ENCODE measurements around the gene ATP5MC3. TPM values are rescaled to one million over a fixed set of nuclear protein-coding genes. Genes with fewer than 3 reads are reported as not detected.
A peak's percentile ranks its signal among the peaks of the same experiment; 100 is the strongest.

Gene ATP5MC3
- total RNA-seq, 1 experiment from 2014 or later, result 359 TPM

DNA sequence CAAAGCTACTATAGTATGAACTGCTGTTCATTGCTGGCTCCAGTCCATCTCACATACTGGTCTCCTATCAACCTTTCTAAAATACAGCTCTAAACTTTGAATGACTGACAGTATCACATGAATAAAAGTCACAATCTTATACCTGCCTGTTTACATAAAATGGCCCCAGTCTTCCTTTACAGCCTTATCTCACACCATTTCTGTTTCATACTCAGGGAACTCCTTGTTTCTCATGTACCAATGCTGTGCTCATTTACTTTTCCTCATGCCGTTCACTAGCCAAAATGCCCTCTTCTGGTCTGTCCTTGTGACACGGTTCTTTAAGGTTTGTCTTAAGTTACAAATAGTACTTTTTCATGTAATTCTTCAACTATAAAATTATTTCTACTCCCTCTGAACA, 6.2 kb downstream of the ATP5MC3 start:
- no peak for DNase-seq (ENCODE audit: low read depth, low spot score)
- in situ Hi-C loops (cut with HindIII; ENCODE audit: low pct_unique_long_range_greater_than_20kb, low sequenced_read_pairs), result no loop called here

- in situ Hi-C loops (cut with HindIII; ENCODE audit: low pct_unique_long_range_greater_than_20kb, low sequenced_read_pairs), result no loop called here
- no peak for DNase-seq (ENCODE audit: low read depth, low spot score)
These were observed 10.7 kb downstream of the ATP5MC3 start for GRCh38 chr2:175170659-175171304.

- in situ Hi-C loops (cut with HindIII; ENCODE audit: low pct_unique_long_range_greater_than_20kb, low sequenced_read_pairs), result no loop called here
- DNase-seq (ENCODE audit: low read depth, low spot score), result no peak
These were observed 12.3 kb downstream of the ATP5MC3 start for GRCh38 chr2:175169191-175169590.

DNA sequence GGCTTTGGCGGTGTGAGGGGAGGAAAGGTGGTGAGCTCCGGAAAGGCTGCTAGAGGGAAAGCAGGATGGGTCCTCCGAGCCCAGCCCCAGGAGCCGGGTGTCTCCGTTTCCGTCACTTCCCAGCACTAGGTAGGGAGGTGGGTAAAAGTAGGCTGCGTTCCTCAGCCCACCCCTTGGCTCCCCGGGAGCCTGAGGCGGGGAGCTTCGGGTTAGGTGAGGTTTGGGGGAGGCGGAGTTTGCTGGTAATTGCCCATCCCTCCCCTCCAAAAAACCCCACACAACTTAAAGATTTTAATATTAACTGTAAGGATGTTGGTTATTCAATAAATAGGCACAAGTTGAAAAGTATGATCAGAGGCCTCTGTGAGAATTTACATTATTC, 13.0 kb downstream of the ATP5MC3 start:
- in situ Hi-C loops (cut with HindIII; ENCODE audit: low pct_unique_long_range_greater_than_20kb, low sequenced_read_pairs), result no loop called here

DNA sequence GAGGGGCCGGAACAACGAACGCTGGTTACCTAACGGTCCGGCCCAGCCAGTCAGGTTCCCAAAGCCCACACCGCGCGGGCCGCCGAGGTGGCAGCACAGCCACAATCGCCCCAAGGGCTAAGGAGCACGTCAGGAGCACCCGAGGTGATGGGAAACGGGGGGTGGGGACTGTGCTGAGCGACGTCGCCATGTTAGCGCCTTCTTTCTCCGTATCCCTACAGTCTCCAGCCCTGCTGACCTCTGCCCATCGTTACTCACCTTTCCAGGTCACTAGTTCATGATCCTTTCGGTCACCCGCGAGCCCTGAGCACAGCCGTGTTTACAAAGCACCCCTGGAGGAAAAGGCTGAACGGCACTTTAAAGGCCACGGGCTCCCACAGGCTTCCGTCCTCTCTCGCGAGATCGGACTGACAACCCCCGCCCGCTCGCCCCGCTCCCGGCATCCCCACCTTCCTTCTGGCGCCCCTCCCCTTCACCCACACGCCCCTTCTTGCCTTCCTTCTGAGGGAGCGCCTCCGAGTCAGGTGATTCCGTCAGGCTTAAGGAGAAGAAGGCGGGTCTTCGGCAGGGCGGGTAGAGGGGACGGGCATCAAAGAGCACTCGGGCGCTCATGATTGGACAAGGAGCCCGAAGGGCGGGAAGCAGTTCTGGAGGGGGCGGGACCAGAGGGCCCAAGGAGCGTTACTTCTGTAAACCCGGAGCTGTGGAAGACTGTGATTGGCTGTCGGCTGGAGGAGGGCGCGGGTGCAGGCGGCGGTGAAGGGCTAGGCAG, 13.5 kb downstream of the ATP5MC3 start, which contains the start of gene ATF2:
Gene ATF2, minus strand, starts transcription at position 412 of the 772 bp plus-strand sequence. CDS start 31,760 bp downstream, outside the sequence.
- DNase-seq (ENCODE audit: low read depth, low spot score), result peak; percentile 99
- in situ Hi-C loops (cut with HindIII; ENCODE audit: low pct_unique_long_range_greater_than_20kb, low sequenced_read_pairs), result no loop called here

More for the DNA sequence above, 13.0 kb downstream of the ATP5MC3 start:
- no peak for DNase-seq (ENCODE audit: low read depth, low spot score)

- in situ Hi-C loops (cut with HindIII; ENCODE audit: low pct_unique_long_range_greater_than_20kb, low sequenced_read_pairs), result no loop called here
- peak; percentile 41 for DNase-seq (ENCODE audit: low read depth, low spot score)
These were observed 14.3 kb downstream of the ATP5MC3 start for GRCh38 chr2:175167076-175167791.

DNA sequence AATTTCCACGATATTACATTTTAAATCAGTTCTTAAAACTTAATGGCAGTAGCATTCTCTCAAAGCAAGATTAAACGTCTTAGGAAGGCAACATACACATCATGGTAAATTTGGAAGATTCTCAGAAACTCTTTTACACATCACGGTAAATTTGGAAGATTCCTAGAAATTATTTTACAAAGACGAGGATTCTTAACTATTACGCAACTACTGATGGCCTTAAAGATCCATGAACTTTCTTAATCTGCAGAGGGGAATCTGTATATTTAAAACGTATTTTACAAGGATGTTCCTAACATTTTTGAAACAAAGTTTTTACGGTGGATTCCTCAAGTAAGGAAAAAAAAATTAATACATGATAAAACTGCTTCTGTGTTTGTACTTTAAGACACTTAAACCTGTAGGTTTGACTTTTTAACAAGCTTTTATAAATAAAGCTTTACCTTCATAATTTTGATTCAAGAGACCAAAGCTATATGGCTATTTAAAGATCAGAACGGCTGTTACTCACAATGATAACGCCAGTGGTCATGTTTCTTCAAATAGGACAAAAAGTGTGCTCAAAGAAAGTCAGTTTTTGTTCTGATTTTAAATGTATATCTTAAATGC, 15.2 kb downstream of the ATP5MC3 start:
- in situ Hi-C loops (cut with HindIII; ENCODE audit: low pct_unique_long_range_greater_than_20kb, low sequenced_read_pairs), result no loop called here
- no peak for DNase-seq (ENCODE audit: low read depth, low spot score)

GRCh38 chr2:175164235-175164634, 17.3 kb downstream of the ATP5MC3 start:
- no peak for DNase-seq (ENCODE audit: low read depth, low spot score)
- in situ Hi-C loops (cut with HindIII; ENCODE audit: low pct_unique_long_range_greater_than_20kb, low sequenced_read_pairs), result no loop called here

DNA sequence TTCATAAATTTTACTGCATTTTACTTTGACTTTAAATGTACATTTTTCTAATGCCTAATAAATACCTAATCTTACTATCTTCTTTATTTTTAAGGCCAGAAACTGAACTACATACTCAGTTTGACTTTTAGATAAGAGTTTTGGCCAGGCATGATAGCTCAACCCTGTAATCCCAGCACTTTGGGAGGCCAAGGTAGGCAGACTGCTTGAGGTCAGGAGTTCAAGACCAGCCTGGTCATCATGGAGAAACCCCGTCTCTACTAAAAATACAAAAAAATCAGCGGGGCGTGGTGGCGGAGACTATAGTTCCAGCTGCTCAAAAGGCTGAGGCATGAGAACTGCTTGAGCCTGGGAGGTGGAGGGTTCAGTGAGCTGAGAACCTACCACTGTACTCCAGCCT, 22.6 kb downstream of the ATP5MC3 start:
- no peak for DNase-seq (ENCODE audit: low read depth, low spot score)
- in situ Hi-C loops (cut with HindIII; ENCODE audit: low pct_unique_long_range_greater_than_20kb, low sequenced_read_pairs), result no loop called here

- in situ Hi-C loops (cut with HindIII; ENCODE audit: low pct_unique_long_range_greater_than_20kb, low sequenced_read_pairs), result no loop called here
- no peak for DNase-seq (ENCODE audit: low read depth, low spot score)
These were observed 25.0 kb downstream of the ATP5MC3 start for GRCh38 chr2:175156534-175156933.

- in situ Hi-C loops (cut with HindIII; ENCODE audit: low pct_unique_long_range_greater_than_20kb, low sequenced_read_pairs), result no loop called here
These were observed 26.8 kb downstream of the ATP5MC3 start for GRCh38 chr2:175154661-175155082.

GRCh38 chr2:175152242-175152641, 29.3 kb downstream of the ATP5MC3 start:
- DNase-seq (ENCODE audit: low read depth, low spot score), result no peak
- in situ Hi-C loops (cut with HindIII; ENCODE audit: low pct_unique_long_range_greater_than_20kb, low sequenced_read_pairs), result no loop called here

More at GRCh38 chr2:175154661-175155082, 26.8 kb downstream of the ATP5MC3 start:
- no peak for DNase-seq (ENCODE audit: low read depth, low spot score)

DNA sequence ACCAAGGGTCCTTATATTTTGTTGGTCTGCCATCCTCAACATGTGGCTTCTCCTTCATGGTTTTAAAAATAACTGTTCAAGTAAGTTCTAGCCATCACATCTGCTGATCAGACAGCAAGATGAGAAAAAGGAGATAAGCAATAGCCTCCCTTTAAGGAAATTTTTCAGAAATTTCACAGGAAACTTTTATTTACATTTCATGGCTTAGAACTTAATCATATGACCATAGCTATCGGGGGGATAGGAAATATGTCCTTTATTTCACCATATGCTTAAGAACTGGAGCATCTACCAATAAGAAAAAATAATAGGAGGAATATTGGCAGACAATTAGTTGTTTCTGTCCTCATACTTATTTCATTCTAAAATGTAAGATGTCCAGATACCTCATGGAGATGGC, 29.7 kb downstream of the ATP5MC3 start:
- no peak for DNase-seq (ENCODE audit: low read depth, low spot score)
- in situ Hi-C loops (cut with HindIII; ENCODE audit: low pct_unique_long_range_greater_than_20kb, low sequenced_read_pairs), result no loop called here

DNA sequence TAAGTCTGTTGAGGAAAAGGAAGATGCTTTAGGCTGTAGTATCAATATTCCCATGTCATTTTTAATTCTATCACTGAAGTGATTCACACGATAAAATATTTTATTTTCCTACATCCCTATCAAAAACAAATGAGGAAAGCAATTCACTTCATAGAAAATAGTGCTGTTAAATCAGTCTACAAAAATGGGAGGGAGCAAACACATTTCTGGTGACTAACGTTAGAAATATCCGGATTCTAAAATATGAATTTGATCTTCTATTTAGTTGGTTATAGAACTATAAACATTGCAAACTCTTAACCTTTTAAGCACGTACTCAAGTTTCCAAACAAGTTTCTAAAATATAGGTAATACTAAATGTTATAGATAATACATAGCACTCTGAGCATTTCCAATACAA, 34.3 kb downstream of the ATP5MC3 start:
- in situ Hi-C loops (cut with HindIII; ENCODE audit: low pct_unique_long_range_greater_than_20kb, low sequenced_read_pairs), result no loop called here

DNA sequence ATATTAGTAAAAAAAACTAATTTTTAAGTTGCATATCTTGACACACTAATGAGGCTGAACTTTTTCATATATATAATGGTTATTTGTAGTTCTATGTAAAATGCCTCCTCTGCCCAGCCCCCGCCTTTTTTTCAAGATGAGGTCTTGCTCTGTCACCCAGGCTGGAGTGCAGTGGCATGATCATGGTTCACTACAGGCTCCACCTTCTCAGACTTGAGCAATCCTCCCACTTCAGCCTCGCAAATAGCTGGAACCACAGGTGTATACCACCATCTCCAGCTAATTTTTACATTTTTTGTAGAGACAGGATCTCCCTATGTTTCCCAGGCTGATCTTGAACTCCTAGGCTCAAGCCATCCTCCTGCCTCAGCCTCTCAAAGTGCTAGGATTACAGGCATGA, 37.8 kb downstream of the ATP5MC3 start:
- in situ Hi-C loops (cut with HindIII; ENCODE audit: low pct_unique_long_range_greater_than_20kb, low sequenced_read_pairs), result no loop called here
- no peak for DNase-seq (ENCODE audit: low read depth, low spot score)

More for the DNA sequence above, 34.3 kb downstream of the ATP5MC3 start:
- no peak for DNase-seq (ENCODE audit: low read depth, low spot score)

DNA sequence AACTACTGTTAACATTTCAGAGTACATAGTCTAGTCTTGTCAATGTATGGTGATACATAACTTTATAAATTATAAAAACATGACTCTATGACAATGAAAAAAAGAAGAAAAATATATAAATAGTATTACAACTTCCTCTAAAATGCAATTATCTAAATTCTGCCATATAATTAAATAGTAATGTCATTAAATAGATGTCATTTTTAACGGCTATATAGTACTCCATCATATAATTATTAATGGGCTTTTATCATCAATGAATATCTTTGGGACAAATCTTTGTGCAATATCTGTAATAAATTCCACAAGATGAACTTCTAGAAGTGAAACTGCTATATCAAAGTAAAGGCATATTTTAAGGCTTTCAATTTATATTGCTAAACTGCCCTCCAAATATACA, 38.3 kb downstream of the ATP5MC3 start:
- DNase-seq (ENCODE audit: low read depth, low spot score), result no peak
- in situ Hi-C loops (cut with HindIII; ENCODE audit: low pct_unique_long_range_greater_than_20kb, low sequenced_read_pairs), result no loop called here

- in situ Hi-C loops (cut with HindIII; ENCODE audit: low pct_unique_long_range_greater_than_20kb, low sequenced_read_pairs), result no loop called here
- no peak for DNase-seq (ENCODE audit: low read depth, low spot score)
These were observed 41.2 kb downstream of the ATP5MC3 start for GRCh38 chr2:175140332-175140731.

DNA sequence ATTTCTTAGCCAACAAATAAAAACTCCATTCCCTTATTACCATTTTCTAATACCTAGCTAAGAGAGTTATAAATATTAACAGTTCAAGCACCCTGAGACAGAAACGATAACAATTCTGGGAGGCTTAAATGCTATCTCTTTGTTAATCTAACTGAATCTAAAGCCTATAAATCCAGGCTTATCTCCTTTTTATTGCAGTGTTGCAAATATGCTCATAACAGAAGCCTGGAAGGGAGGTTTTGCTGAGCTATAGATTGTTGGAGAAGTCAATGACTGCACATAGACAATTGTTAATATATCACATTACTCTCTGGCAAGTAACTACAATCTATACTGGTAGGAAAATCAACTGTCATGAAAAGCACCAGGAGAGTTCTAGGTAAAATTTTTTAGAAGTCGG, 43.7 kb downstream of the ATP5MC3 start:
- no peak for DNase-seq (ENCODE audit: low read depth, low spot score)
- in situ Hi-C loops (cut with HindIII; ENCODE audit: low pct_unique_long_range_greater_than_20kb, low sequenced_read_pairs), result no loop called here

Measured in SK-MEL-5 (cell line).